Measurements from ENCODE around the gene SLC2A2.
A peak's percentile ranks its signal among the peaks of the same experiment; 100 is the strongest.

GRCh38 chr3:171011109-171011872 is 15.2 kb downstream of the SLC2A2 start:
- TF ChIP-seq CTCF (IDR thresholded peaks at IDR 0.05; ENCODE audit: low read depth, low read length, missing input control) (no peak), RAD21 (IDR thresholded peaks at IDR 0.05) (peak in 1 of 2 donors; percentile 13), ZBTB33 (IDR thresholded peaks at IDR 0.05) (no peak)

Data from liver (tissue), 3 donors.